Loucy (cell line): ENCODE measurements around the gene PDE11A.

ENCODE experiments used
- CTCF ChIP-seq: fragments of 200-600 bp; sonication (generic); conservative IDR thresholded peaks from 2 replicates; pipeline ENCODE4 v1.5.1; 2014; ENCODE audit warnings: mild to moderate bottlenecking, antibody characterized with exemption, low read length
- EZH2phosphoT487 ChIP-seq: fragments of 200-600 bp; IDR thresholded peaks from 2 replicates; pipeline ENCODE4 v1.6.1; 2018; ENCODE audit warnings: antibody characterized with exemption, mild to moderate bottlenecking, moderate library complexity, borderline replicate concordance

- TF ChIP-seq CTCF (no peak), EZH2phosphoT487 (no peak)
Measured at GRCh38 chr2:177612659-177613058, 459.9 kb downstream of the PDE11A start.
